C4-2B (cell line): ENCODE measurements around the gene OLFML2A.

Source experiments
- H3K27ac ChIP-seq: fragments of 450-650 bp; 2 replicates; pipeline ENCODE4 v1.5.1; 2017
- ZFX ChIP-seq: fragments of 450-650 bp; IDR thresholded peaks from 2 replicates; pipeline ENCODE4 v1.6.1; 2017
- TF ChIP-seq, protein P1 (sequence below): fragments of 450-650 bp; conservative IDR thresholded peaks from 2 replicates; pipeline ENCODE4 v1.5.1; 2017; ENCODE audit warnings: mild to moderate bottlenecking

OLFML2A gene

DNA sequence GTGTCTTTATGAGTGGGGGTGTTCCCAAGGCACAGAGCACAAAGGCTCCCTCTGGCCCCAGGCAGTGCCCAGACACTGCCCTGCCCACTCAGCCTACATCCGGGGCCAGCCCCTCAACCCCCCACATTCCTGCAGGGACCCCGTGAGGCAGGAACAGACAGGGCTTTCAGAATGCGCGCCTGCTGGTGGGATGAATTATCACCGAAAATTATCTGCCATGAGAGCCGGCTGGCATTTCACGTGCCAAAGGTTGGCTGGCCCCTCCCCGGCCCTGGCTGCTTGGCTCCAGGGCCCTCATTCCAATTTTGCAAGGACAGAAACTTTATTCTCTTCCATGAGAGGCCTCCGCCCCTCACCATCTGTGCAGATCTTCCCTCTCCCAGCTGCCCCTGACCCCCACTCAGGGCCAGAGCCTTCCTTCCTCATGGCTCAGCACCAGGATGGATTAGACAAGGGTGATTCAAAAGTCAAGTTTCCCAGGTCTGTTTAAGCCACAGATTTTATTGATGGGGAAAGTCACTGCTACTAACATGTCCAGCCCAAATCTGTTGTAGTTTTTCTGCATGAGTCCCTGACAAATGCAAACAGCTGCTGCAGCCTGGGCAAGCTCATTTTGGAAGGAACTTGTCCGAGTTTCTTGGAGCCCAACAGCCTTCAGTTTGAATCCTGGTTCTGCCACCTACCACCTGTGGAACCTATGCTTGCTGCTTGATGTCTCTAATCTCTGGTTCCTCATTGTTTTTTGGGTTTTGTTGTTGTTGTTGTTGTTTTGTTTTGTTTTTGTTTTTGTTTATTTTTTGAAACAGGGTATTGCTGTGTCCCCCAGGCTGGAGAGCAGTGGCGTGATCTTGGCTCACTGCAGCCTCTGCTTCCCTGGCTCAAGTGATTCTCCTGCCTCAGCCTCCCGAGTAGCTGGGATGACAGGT is 44.0 kb downstream of the OLFML2A start:
- TF ChIP-seq, protein P1, sequence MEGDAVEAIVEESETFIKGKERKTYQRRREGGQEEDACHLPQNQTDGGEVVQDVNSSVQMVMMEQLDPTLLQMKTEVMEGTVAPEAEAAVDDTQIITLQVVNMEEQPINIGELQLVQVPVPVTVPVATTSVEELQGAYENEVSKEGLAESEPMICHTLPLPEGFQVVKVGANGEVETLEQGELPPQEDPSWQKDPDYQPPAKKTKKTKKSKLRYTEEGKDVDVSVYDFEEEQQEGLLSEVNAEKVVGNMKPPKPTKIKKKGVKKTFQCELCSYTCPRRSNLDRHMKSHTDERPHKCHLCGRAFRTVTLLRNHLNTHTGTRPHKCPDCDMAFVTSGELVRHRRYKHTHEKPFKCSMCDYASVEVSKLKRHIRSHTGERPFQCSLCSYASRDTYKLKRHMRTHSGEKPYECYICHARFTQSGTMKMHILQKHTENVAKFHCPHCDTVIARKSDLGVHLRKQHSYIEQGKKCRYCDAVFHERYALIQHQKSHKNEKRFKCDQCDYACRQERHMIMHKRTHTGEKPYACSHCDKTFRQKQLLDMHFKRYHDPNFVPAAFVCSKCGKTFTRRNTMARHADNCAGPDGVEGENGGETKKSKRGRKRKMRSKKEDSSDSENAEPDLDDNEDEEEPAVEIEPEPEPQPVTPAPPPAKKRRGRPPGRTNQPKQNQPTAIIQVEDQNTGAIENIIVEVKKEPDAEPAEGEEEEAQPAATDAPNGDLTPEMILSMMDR: no peak
- TF ChIP-seq ZFX: no peak
- no peak overlapping the region for H3K27ac ChIP-seq

- no peak overlapping the region for H3K27ac ChIP-seq
- TF ChIP-seq ZFX: no peak
- TF ChIP-seq, protein P1: no peak
Observed at GRCh38 chr9:124828489-124829333, 51.8 kb downstream of the OLFML2A start.

DNA sequence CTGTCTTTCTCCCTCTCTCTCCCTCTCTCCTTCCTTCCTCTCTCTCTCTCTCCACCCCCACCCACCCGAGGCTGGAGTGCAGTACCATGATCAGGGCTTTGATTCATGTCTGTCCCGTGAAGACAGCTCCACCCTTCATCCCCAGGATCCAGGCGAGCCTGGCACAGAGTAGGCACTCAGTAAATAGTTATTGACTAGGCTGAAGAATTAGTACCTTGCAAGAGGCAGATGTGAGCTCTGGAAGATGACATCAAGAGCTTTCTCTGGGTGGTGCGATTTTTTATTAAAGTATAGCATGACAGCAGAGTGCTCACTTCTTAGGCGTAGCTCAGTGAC is 52.4 kb downstream of the OLFML2A start:
- TF ChIP-seq ZFX: no peak
- TF ChIP-seq, protein P1: no peak
- no peak overlapping the region for H3K27ac ChIP-seq

DNA sequence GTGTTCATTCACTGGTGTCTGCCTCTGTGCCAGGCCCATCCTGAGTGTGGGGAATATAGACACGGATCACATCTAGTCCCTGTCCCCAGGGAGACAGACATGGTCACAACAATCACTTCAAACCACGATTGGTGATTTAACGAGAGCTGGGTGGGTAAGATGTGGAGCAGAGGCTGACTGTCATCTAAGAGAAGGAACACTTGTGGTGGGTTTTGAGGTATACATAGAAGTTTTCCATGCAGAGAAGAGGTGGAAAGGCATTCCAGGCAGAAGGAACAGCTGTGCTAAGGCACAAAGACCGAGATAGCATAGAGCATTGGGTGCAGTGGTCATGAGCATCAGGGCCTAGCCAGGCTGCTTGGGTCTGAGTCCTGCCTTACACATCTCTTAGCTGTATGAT is 53.7 kb downstream of the OLFML2A start:
- TF ChIP-seq, protein P1: no peak
- TF ChIP-seq ZFX: no peak
- no peak overlapping the region for H3K27ac ChIP-seq

GRCh38 chr9:124831642-124832364 is 54.9 kb downstream of the OLFML2A start:
- H3K27ac ChIP-seq: no peak overlapping the region
- TF ChIP-seq, protein P1: no peak
- TF ChIP-seq ZFX: no peak

DNA sequence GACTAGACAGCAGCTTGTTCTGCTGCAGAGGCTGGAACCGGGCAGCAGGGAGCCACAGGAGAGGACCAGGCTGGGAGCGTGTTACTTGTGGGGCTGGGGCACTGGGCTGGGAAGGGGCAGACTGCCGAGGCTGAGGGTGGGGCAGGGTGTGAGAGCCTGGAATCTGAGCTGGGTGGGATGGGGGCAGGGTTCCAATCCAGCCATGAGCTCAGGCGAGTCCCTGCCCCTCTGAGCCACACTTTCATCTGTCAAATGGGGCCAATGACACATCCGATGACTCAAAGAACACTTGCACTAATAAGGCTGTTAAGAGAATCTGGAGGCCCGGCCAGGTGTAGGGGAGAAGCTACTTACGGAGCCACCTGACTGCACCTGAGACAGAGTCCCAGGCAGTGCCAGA is 57.7 kb downstream of the OLFML2A start:
- no peak overlapping the region for H3K27ac ChIP-seq
- TF ChIP-seq ZFX: no peak
- TF ChIP-seq, protein P1: no peak
